IMR-90 (cell line): ENCODE results near the gene ELFN2. TPM values are rescaled to one million over a fixed set of nuclear protein-coding genes. Genes with fewer than 3 reads are reported as not detected.

ENCODE experiments used
- ATAC-seq: fragments of 200-7000 bp; cut with Tn5 transposase; 2 replicates; pipeline ENCODE4 v1.9.1; 2020; ENCODE audit warnings: low read depth, mild to moderate bottlenecking, moderate library complexity
- BruUV-seq: library from RNA; stranded (reverse); fragments of 400-500 nt; replicated peaks from 2 replicates; lab custom pipeline; 2021; lab: Mats Ljungman, UMichigan
- CTCF ChIA-PET: fragments of 300-600 bp; formaldehyde crosslinking; extraction: SDS; loops from one replicate; lab custom pipeline; 2021; ENCODE audit warnings: antibody characterized with exemption; lab: Yijun Ruan, JAX
- POLR2A ChIA-PET: fragments of 300-600 bp; sonication (Branson Sonifier 250); formaldehyde crosslinking; loops from one replicate; lab custom pipeline; 2022; ENCODE audit warnings: antibody characterized with exemption; ENCODE audit not compliant: unreplicated experiment; lab: Charles Lee
- DNase-seq: peaks from one replicate; pipeline ENCODE4 v3.0.0; 2013
- H2AFZ ChIP-seq: replicated peaks from 2 replicates; pipeline ENCODE3; 2013; ENCODE audit warnings: low read length, mild to moderate bottlenecking; ENCODE audit not compliant: poor library complexity
- H2AK5ac ChIP-seq: 2 replicates; pipeline ENCODE4 v1.6.1; 2013; ENCODE audit warnings: low read depth, low read length, inconsistent platforms
- H2AK9ac ChIP-seq: replicated peaks from 2 replicates; pipeline ENCODE3; 2013; ENCODE audit warnings: mild to moderate bottlenecking, low read depth, low read length, moderate library complexity; ENCODE audit not compliant: poor library complexity
- H2BK120ac ChIP-seq: 2 replicates; pipeline ENCODE4 v1.6.1; 2013; ENCODE audit warnings: low read depth, low read length, inconsistent platforms
- H2BK15ac ChIP-seq: 3 replicates; pipeline ENCODE4 v1.6.1; 2013; ENCODE audit warnings: low read depth, low read length, inconsistent platforms
- H2BK20ac ChIP-seq: 2 replicates; pipeline ENCODE4 v1.6.1; 2013; ENCODE audit warnings: low read depth, mild to moderate bottlenecking, inconsistent platforms, low read length, moderate library complexity
- H2BK5ac ChIP-seq: 2 replicates; pipeline ENCODE4 v1.6.1; 2013; ENCODE audit warnings: mild to moderate bottlenecking, low read depth, low read length, inconsistent platforms; ENCODE audit not compliant: poor library complexity, severe bottlenecking
- H3K14ac ChIP-seq: replicated peaks from 2 replicates; pipeline ENCODE4 v1.6.1; 2013; ENCODE audit warnings: low read depth, low read length, inconsistent platforms
- H3K18ac ChIP-seq: 2 replicates; pipeline ENCODE4 v1.6.1; 2013; ENCODE audit warnings: low read depth, low read length, control low read depth
- H3K23ac ChIP-seq: 2 replicates; pipeline ENCODE4 v1.6.1; 2013; ENCODE audit warnings: low read depth, low read length, inconsistent platforms
- H3K27ac ChIP-seq: 2 replicates; pipeline ENCODE4 v1.5.1; 2013; ENCODE audit warnings: mild to moderate bottlenecking, control low read depth, low read length; ENCODE audit not compliant: insufficient read depth
- H3K27me3 ChIP-seq: 2 replicates; pipeline ENCODE4 v1.6.1; 2013; ENCODE audit warnings: low read length; ENCODE audit not compliant: control insufficient read depth, insufficient read depth
- H3K36me3 ChIP-seq: 2 replicates; pipeline ENCODE4 v1.6.1; 2013; ENCODE audit warnings: low read length, mixed read lengths; ENCODE audit not compliant: control insufficient read depth, insufficient read depth
- H3K4ac ChIP-seq: 2 replicates; pipeline ENCODE4 v1.6.1; 2013; ENCODE audit warnings: low read depth, low read length, inconsistent platforms
- H3K4me1 ChIP-seq: 2 replicates; pipeline ENCODE4 v1.6.1; 2013; ENCODE audit warnings: low read length, mixed read lengths; ENCODE audit not compliant: control insufficient read depth, insufficient read depth
- H3K4me2 ChIP-seq: 2 replicates; pipeline ENCODE4 v1.6.1; 2013; ENCODE audit warnings: low read depth, mild to moderate bottlenecking, control low read depth, low read length, moderate library complexity
- H3K4me3 ChIP-seq: 2 replicates; pipeline ENCODE4 v1.5.1; 2013; ENCODE audit warnings: low read depth, mild to moderate bottlenecking, control low read depth, low read length, moderate library complexity; ENCODE audit not compliant: insufficient read depth
- H3K56ac ChIP-seq: 2 replicates; pipeline ENCODE4 v1.6.1; 2013; ENCODE audit warnings: low read length, inconsistent platforms; ENCODE audit not compliant: insufficient read depth; ENCODE audit errors: extremely low read depth
- H3K79me1 ChIP-seq, 2 experiments: 2 replicates each; pipeline ENCODE4 v1.6.1; 2013; ENCODE audit warnings: low read length in 2 of 2, inconsistent platforms in 1 of 2, low read depth in 1 of 2
- H3K9ac ChIP-seq: 2 replicates; pipeline ENCODE4 v1.6.1; 2013; ENCODE audit warnings: low read depth, low read length, control low read depth
- H3K9me1 ChIP-seq: 2 replicates; pipeline ENCODE4 v1.6.1; 2013; ENCODE audit warnings: low read length, inconsistent platforms; ENCODE audit not compliant: insufficient read depth
- H3K9me3 ChIP-seq: 2 replicates; pipeline ENCODE4 v1.6.1; 2013; ENCODE audit warnings: low read length; ENCODE audit not compliant: control insufficient read depth, insufficient read depth
- H4K20me1 ChIP-seq: 2 replicates; pipeline ENCODE4 v1.6.1; 2013; ENCODE audit warnings: low read length, inconsistent platforms; ENCODE audit not compliant: insufficient read depth
- H4K5ac ChIP-seq: 2 replicates; pipeline ENCODE4 v1.6.1; 2013; ENCODE audit warnings: mild to moderate bottlenecking, low read depth, low read length, control low read depth
- H4K8ac ChIP-seq, 2 experiments: 2 replicates each; pipeline ENCODE4 v1.6.1; 2013; ENCODE audit warnings: low read depth in 2 of 2, low read length in 2 of 2, control low read depth in 1 of 2, inconsistent platforms in 1 of 2
- H4K91ac ChIP-seq: 2 replicates; pipeline ENCODE4 v1.6.1; 2013; ENCODE audit warnings: low read depth, low read length, inconsistent platforms; ENCODE audit not compliant: insufficient read depth
- CEBPB ChIP-seq: IDR thresholded peaks from 2 replicates; pipeline ENCODE4 v1.6.1; 2012; ENCODE audit warnings: low read depth, low read length, improper control_type of control experiment
- CTCF ChIP-seq: conservative IDR thresholded peaks from 2 replicates; pipeline ENCODE4 v1.5.1; 2012; ENCODE audit warnings: mild to moderate bottlenecking, low read depth, low read length, improper control_type of control experiment
- MAFK ChIP-seq: IDR thresholded peaks from 2 replicates; pipeline ENCODE4 v1.6.1; 2012; ENCODE audit warnings: low read depth, low read length, improper control_type of control experiment
- MAZ ChIP-seq: IDR thresholded peaks from 2 replicates; pipeline ENCODE4 v1.6.1; 2012; ENCODE audit warnings: low read depth, mild to moderate bottlenecking, low read length, improper control_type of control experiment, moderate library complexity, borderline replicate concordance
- RAD21 ChIP-seq: IDR thresholded peaks from 2 replicates; pipeline ENCODE4 v1.6.1; 2012; ENCODE audit warnings: low read length, improper control_type of control experiment
- USF2 ChIP-seq: fragments of 150-350 bp; IDR thresholded peaks from 2 replicates; pipeline ENCODE4 v1.6.1; 2017; ENCODE audit warnings: mild to moderate bottlenecking, antibody characterized with exemption, low read length, low read depth
- WGBS, 2 experiments: methylation state at CpG; one replicate each; pipeline versions ENCODE4 v1.1.5 to v1.1.7; 2013; ENCODE audit warnings: missing lambda C conversion rate in 2 of 2; ENCODE audit not compliant: insufficient read length in 1 of 2; ENCODE audit errors: extremely low coverage in 2 of 2; 5-methylcytosine and 5-hydroxymethylcytosine counted together
- dilution Hi-C: fragments of 300-500 bp; cut with HindIII; formaldehyde crosslinking; loops from one replicate; pipeline ENCODE4 v1.14.3; 2018; ENCODE audit warnings: low sequenced_read_pairs; ENCODE audit not compliant: unreplicated experiment
- in situ Hi-C: fragments of 300-500 bp; cut with MboI; formaldehyde crosslinking; loops from 3 replicates; pipeline ENCODE4 v1.14.3; 2019; ENCODE audit warnings: low sequenced_read_pairs, inconsistent platforms, mixed read lengths
- intact Hi-C: fragments of 100-400 bp; cut with micrococcal nuclease; formaldehyde crosslinking; loops from 2 replicates; pipeline ENCODE4 v1.10.0; 2022
- polyA plus RNA-seq, 3 experiments: library from polyadenylated mRNA; depleted of rRNA; stranded (reverse); fragments of >200 nt; gene quantifications; 2 replicates each; pipeline ENCODE4 v1.2.3, GENCODE V29; 2012; ENCODE audit warnings: low replicate concordance in 1 of 3
- total RNA-seq: library from RNA; depleted of rRNA; stranded (reverse); fragments of >200 nt; gene quantifications from 2 replicates; pipeline ENCODE4 v1.2.3, GENCODE V29; 2012

ELFN2 gene
- total and polyA plus RNA-seq, 2 of the 4 experiments (the other 2 are of a cell fraction) = 0.72 to 5.0 TPM

- H2AFZ ChIP-seq = no peak overlapping the region
- H4K5ac ChIP-seq = no peak overlapping the region
- intact Hi-C loops = no loop called here
- peaks cover 4% of the 10 kb centered on the region; the same call in 1 of the 2 replicates for H3K4me1 ChIP-seq
- H3K9me3 ChIP-seq = no peaks in the 10 kb centered on the region
- dilution Hi-C loops = no loop called here
- no peaks in the 10 kb centered on the region; the same call in 1 of the 2 replicates for H3K27me3 ChIP-seq
- no peak overlapping the region for H3K4ac ChIP-seq
- H3K79me1 ChIP-seq = no peaks in the 10 kb centered on the region
- BruUV-seq = no TSS peak
- H3K56ac ChIP-seq = no peak overlapping the region
- H4K8ac ChIP-seq = no peak overlapping the region
- POLR2A ChIA-PET = no interaction called here
- no peak overlapping the region for H4K91ac ChIP-seq
- peaks cover 14% of the 10 kb centered on the region; the same call in 1 of the 2 replicates for H4K20me1 ChIP-seq
- no peak overlapping the region for H2BK5ac ChIP-seq
- in situ Hi-C loops = no loop called here
- H3K27ac ChIP-seq = no peak overlapping the region
- H2AK9ac ChIP-seq = no peak overlapping the region
- no peak for TF ChIP-seq MAZ
- no peak for TF ChIP-seq MAFK
- TF ChIP-seq USF2 = no peak
- no peak for TF ChIP-seq CTCF
- no peak for TF ChIP-seq RAD21
- no peak for TF ChIP-seq CEBPB
- H3K14ac ChIP-seq = no peak overlapping the region
- H3K9me1 ChIP-seq = 0 out of 2 replicates have a peak, but pooled peaks cover 2% of the 10 kb centered on the region
- H3K18ac ChIP-seq = no peak overlapping the region
- no peak overlapping the region for H3K9ac ChIP-seq
- no peak overlapping the region for H3K4me2 ChIP-seq
- no peak for ATAC-seq
- CTCF ChIA-PET = no interaction called here
- no peak overlapping the region for H2BK120ac ChIP-seq
- 77% methylated on average over 5 of the region's 10 CpGs; no CpG with 5 or more reads in 1 of the 2 experiments for WGBS, 2 experiments
- no peak overlapping the region for H2BK20ac ChIP-seq
- H3K23ac ChIP-seq = no peak overlapping the region
- DNase-seq = no peak
- H2BK15ac ChIP-seq = no peak overlapping the region
- no peak overlapping the region for H2AK5ac ChIP-seq
- H3K4me3 ChIP-seq = no peak overlapping the region
- H3K36me3 ChIP-seq = no peaks in the 10 kb centered on the region
Observed at GRCh38 chr22:37402184-37402506, 25.1 kb downstream of the ELFN2 start.
